HCT116 (cell line): ENCODE results near the gene TMEM150A. TPM values are rescaled to one million over a fixed set of nuclear protein-coding genes. Genes with fewer than 3 reads are reported as not detected.

Source experiments
- ATAC-seq: fragments of 200-7000 bp; cut with Tn5 transposase; 2 replicates; pipeline ENCODE4 v1.9.1; 2020; ENCODE audit warnings: mild to moderate bottlenecking, moderate library complexity
- BruUV-seq: library from RNA; stranded (reverse); fragments of 400-500 nt; replicated peaks from 2 replicates; lab custom pipeline; 2021; lab: Mats Ljungman, UMichigan
- CTCF ChIA-PET: fragments of 300-600 bp; sonication (Branson Sonifier 250); formaldehyde crosslinking; loops from one replicate; lab custom pipeline; 2021; ENCODE audit warnings: antibody characterized with exemption; lab: Charles Lee
- POLR2A ChIA-PET: fragments of 300-600, 350-600 bp; sonication (Branson Sonifier 250); formaldehyde crosslinking; loops from one replicate; lab custom pipeline; 2021; ENCODE audit warnings: antibody characterized with exemption; lab: Charles Lee
- RAD21 ChIA-PET, 2 experiments: fragments of 300-600 bp; sonication (Branson Sonifier 250); formaldehyde crosslinking; loops; one replicate each; lab custom pipeline; 2023; ENCODE audit warnings: low total read pairs in 2 of 2; ENCODE audit not compliant: uncharacterized antibody in 2 of 2, unreplicated experiment in 2 of 2, low non-redundant PET in 1 of 2; lab: Charles Lee
- DNase-seq: peaks from one replicate; pipeline ENCODE4 v3.0.0-alpha.2; 2010; ENCODE audit warnings: low read depth, low spot score
- H2AFZ ChIP-seq: fragments of 200-600 bp; shearing (Covaris generic), sonication (generic); 2 replicates; pipeline ENCODE4 v1.6.1; 2017; ENCODE audit warnings: low read depth, mixed run types, mixed read lengths, antibody characterized with exemption, low read length; ENCODE audit not compliant: poor library complexity, severe bottlenecking
- H3K27ac ChIP-seq: 2 replicates; pipeline ENCODE4 v1.5.1; 2012; ENCODE audit warnings: low read depth, low read length
- H3K27me3 ChIP-seq: fragments of 200-600 bp; sonication (generic); 2 replicates; pipeline ENCODE4 v1.6.1; 2016; ENCODE audit warnings: mixed run types, low read length, mixed read lengths; ENCODE audit not compliant: insufficient read depth
- H3K36me3 ChIP-seq, 2 experiments: fragments of 200-500 bp in 1 of 2; fragments of 200-600 bp in 1 of 2; sonication (Bioruptor generic) in 1 of 2; sonication (generic) in 1 of 2; 2 replicates each; pipeline versions ENCODE4 v1.5.1 to v1.6.1; 2014 to 2016; ENCODE audit warnings: low read length in 2 of 2, inconsistent platforms in 1 of 2, mixed read lengths in 1 of 2, mixed run types in 1 of 2; ENCODE audit not compliant: insufficient read depth in 2 of 2, control insufficient read depth in 1 of 2
- H3K4me1 ChIP-seq, 2 experiments: fragments of 200-600 bp in 1 of 2; sonication (generic) in 1 of 2; 2 replicates each; pipeline versions ENCODE4 v1.5.1 to v1.6.1; 2012 to 2017; ENCODE audit warnings: low read length in 2 of 2, inconsistent platforms in 1 of 2, mild to moderate bottlenecking in 1 of 2, mixed read lengths in 1 of 2, mixed run types in 1 of 2, moderate library complexity in 1 of 2; ENCODE audit not compliant: insufficient read depth in 2 of 2, control insufficient read depth in 1 of 2
- H3K4me2 ChIP-seq: fragments of 200-600 bp; sonication (generic); 2 replicates; pipeline ENCODE4 v1.6.1; 2017; ENCODE audit warnings: mixed run types, low read length, mixed read lengths
- H3K4me3 ChIP-seq, 2 experiments: fragments of 200-600 bp in 1 of 2; sonication (generic) in 1 of 2; replicated peaks in 1 of 2; 2 replicates each; pipeline ENCODE4 v1.5.1; 2011 to 2016; ENCODE audit warnings: low read length in 2 of 2, control low read depth in 1 of 2, low read depth in 1 of 2, mild to moderate bottlenecking in 1 of 2, mixed read lengths in 1 of 2, mixed run types in 1 of 2
- H3K79me2 ChIP-seq: fragments of 200-600 bp; sonication (generic); 2 replicates; pipeline ENCODE4 v1.6.1; 2017; ENCODE audit warnings: mild to moderate bottlenecking, mixed run types, low read length, moderate library complexity, mixed read lengths; ENCODE audit not compliant: insufficient read depth
- H3K9ac ChIP-seq: fragments of 200-600 bp; sonication (generic); 2 replicates; pipeline ENCODE4 v1.6.1; 2016; ENCODE audit warnings: low read length, mixed read lengths
- H3K9me2 ChIP-seq: fragments of 200-600 bp; sonication (generic), shearing (Covaris generic); 2 replicates; pipeline ENCODE4 v1.6.1; 2017; ENCODE audit warnings: mixed run types, mild to moderate bottlenecking, moderate library complexity; ENCODE audit not compliant: insufficient read depth
- H3K9me3 ChIP-seq, 2 experiments: fragments of 200-500 bp in 1 of 2; fragments of 200-600 bp in 1 of 2; sonication (Bioruptor generic) in 1 of 2; sonication (generic) in 1 of 2; 2 replicates each; pipeline ENCODE4 v1.6.1; 2014 to 2017; ENCODE audit warnings: low read length in 2 of 2, mixed read lengths in 2 of 2, inconsistent platforms in 1 of 2, low read depth in 1 of 2, mild to moderate bottlenecking in 1 of 2, mixed run types in 1 of 2, moderate library complexity in 1 of 2; ENCODE audit not compliant: control insufficient read depth in 1 of 2, insufficient read depth in 1 of 2
- H4K20me1 ChIP-seq: fragments of 200-600 bp; sonication (generic), shearing (Covaris generic); 2 replicates; pipeline ENCODE4 v1.6.1; 2017; ENCODE audit warnings: mixed run types, mild to moderate bottlenecking, moderate library complexity; ENCODE audit not compliant: insufficient read depth
- FOSL1 ChIP-seq: IDR thresholded peaks from 2 replicates; pipeline ENCODE4 v1.6.1; 2012; ENCODE audit warnings: low read depth
- JUND ChIP-seq: IDR thresholded peaks from 2 replicates; pipeline ENCODE4 v1.6.1; 2012
- POLR2A ChIP-seq: IDR thresholded peaks from 2 replicates; pipeline ENCODE4 v1.7.0; 2011; ENCODE audit warnings: borderline replicate concordance; ENCODE audit not compliant: insufficient read depth, insufficient read length; ENCODE audit errors: extremely low read depth
- intact Hi-C: fragments of 100-400 bp; cut with micrococcal nuclease; formaldehyde crosslinking; loops from 2 replicates; pipeline ENCODE4 v1.10.0; 2022
- total RNA-seq: library from RNA; stranded (reverse); gene quantifications from one replicate; pipeline ENCODE4 v1.2.1, GENCODE V29; 2021; ENCODE audit not compliant: unreplicated experiment

Gene TMEM150A
- total RNA-seq, 1 experiment from 2014 or later: 9.9 TPM

- DNase-seq (no peak), ATAC-seq (no peak)
- H4K20me1 ChIP-seq: peaks cover 3% of the 10 kb centered on the region; the same call in 1 of the 2 replicates
- no peak for TF ChIP-seq FOSL1
- TF ChIP-seq POLR2A: no peak
- peaks cover 0 to 5% of the 10 kb centered on the region in 2 experiments; a peak in 1 of 4 replicates for H3K4me1 ChIP-seq
- H3K9ac ChIP-seq: no peak overlapping the region
- no peak overlapping the region for H3K4me2 ChIP-seq
- H3K79me2 ChIP-seq: no peaks in the 10 kb centered on the region
- CTCF ChIA-PET: interaction anchor here (0.6 to 5.0 kb wide), 4 partner anchors 70 to 250 kb away, joined by 3 to 118 read pairs (median 18); partner anchors contain the start of gene SH2D6
- no peaks in the 10 kb centered on the region for H3K9me3 ChIP-seq
- no peaks in the 10 kb centered on the region for H3K27me3 ChIP-seq
- BruUV-seq: no TSS peak
- POLR2A ChIA-PET: interaction anchor here (0.6 to 15.3 kb wide), 6 partner anchors 11 to 161 kb away, joined by 3 to 236 read pairs (median 3); partner anchors contain the start of genes MAT2A, SH2D6 and VAMP8
- no peak overlapping the region for H3K27ac ChIP-seq
- peaks cover 14 to 43% of the 10 kb centered on the region in 2 experiments; a peak in 3 of 4 replicates for H3K36me3 ChIP-seq
- H3K9me2 ChIP-seq: no peaks in the 10 kb centered on the region
- RAD21 ChIA-PET: interaction anchor here in 1 of 2 experiments (2.3 kb wide), 1 partner anchor 130 kb away, joined by 25 read pairs; no protein-coding TSS in a partner anchor
- no peak overlapping the region for H3K4me3 ChIP-seq
- H2AFZ ChIP-seq: no peak overlapping the region
- intact Hi-C loops: loop anchor here (10.0 kb wide), 1 partner anchor 226 kb away; the partner anchor contains the start of gene TGOLN2
Observed at GRCh38 chr2:85550486-85550885, 52.0 kb downstream of the TMEM150A start.

GRCh38 chr2:85549826-85550225 is 52.7 kb downstream of the TMEM150A start:
- ATAC-seq: no peak
- TSS peak; percentile 25 for BruUV-seq
- no peak for DNase-seq
- Histone ChIP-seq H3K9ac (no peak overlapping the region), H3K9me3 (no peaks in the 10 kb centered on the region), H2AFZ (no peak overlapping the region), H3K4me3 (no peak overlapping the region), H3K4me1 (peaks cover 0 to 9% of the 10 kb centered on the region in 2 experiments; a peak in 1 of 4 replicates), H4K20me1 (peaks cover 7% of the 10 kb centered on the region; the same call in 1 of the 2 replicates), H3K27me3 (no peaks in the 10 kb centered on the region), H3K36me3 (peaks cover 14 to 48% of the 10 kb centered on the region in 2 experiments; a peak in 3 of 4 replicates), H3K27ac (no peak overlapping the region), H3K79me2 (no peaks in the 10 kb centered on the region), H3K4me2 (no peak overlapping the region), H3K9me2 (no peaks in the 10 kb centered on the region)
- intact Hi-C loops: loop anchor here (10.0 kb wide), 1 partner anchor 225 kb away; the partner anchor contains the start of gene TGOLN2
- ChIA-PET RAD21 (no interaction called here), CTCF (interaction anchor here (0.6 to 5.0 kb wide), 2 partner anchors 71 to 130 kb away, joined by 3 to 118 read pairs; partner anchors contain the start of gene SH2D6), POLR2A (interaction anchor here (1.2 to 15.3 kb wide), 5 partner anchors 9 to 160 kb away, joined by 3 to 236 read pairs (median 3); partner anchors contain the start of genes MAT2A, SH2D6 and VAMP8)
- no peak for TF ChIP-seq JUND
